Mesothelial cell of epicardium (in vitro differentiated cells): ENCODE measurements around the gene PTPN20. TPM values are rescaled to one million over a fixed set of nuclear protein-coding genes. Genes with fewer than 3 reads are reported as not detected.

Experiments
- DNase-seq, 2 experiments: peaks; one replicate each; pipeline ENCODE4 v3.0.0; 2021; ENCODE audit warnings: low spot score in 2 of 2; ENCODE audit not compliant: unreplicated experiment in 2 of 2
- H3K27ac Mint-ChIP-seq: 2 replicates; pipeline ENCODE4 v1.8.0; 2021; ENCODE audit warnings: mixed read lengths
- H3K27me3 Mint-ChIP-seq: 2 replicates; pipeline ENCODE4 v1.8.0; 2021; ENCODE audit warnings: low read depth, mixed read lengths
- H3K36me3 Mint-ChIP-seq: 2 replicates; pipeline ENCODE4 v1.8.0; 2021; ENCODE audit warnings: mixed read lengths
- H3K4me1 Mint-ChIP-seq: 2 replicates; pipeline ENCODE4 v1.8.0; 2021; ENCODE audit warnings: mixed read lengths
- H3K4me3 Mint-ChIP-seq: 2 replicates; pipeline ENCODE4 v1.8.0; 2021; ENCODE audit warnings: mild to moderate bottlenecking, moderate library complexity, mixed read lengths
- H3K9me3 Mint-ChIP-seq: 2 replicates; pipeline ENCODE4 v1.8.0; 2021; ENCODE audit warnings: mixed read lengths
- total RNA-seq: library from RNA; stranded (reverse); gene quantifications from 3 replicates; pipeline ENCODE4 v1.2.1, GENCODE V29; 2021
- TF ChIP-seq, protein P1 (sequence below): fragments of 200-600 bp; sonication (generic); IDR thresholded peaks from one replicate; pipeline ENCODE4 v1.5.0; 2021; ENCODE audit warnings: antibody characterized with exemption; ENCODE audit not compliant: unreplicated experiment

PTPN20 gene
- total RNA-seq, 1 donor from 2014 or later, result not detected

DNA sequence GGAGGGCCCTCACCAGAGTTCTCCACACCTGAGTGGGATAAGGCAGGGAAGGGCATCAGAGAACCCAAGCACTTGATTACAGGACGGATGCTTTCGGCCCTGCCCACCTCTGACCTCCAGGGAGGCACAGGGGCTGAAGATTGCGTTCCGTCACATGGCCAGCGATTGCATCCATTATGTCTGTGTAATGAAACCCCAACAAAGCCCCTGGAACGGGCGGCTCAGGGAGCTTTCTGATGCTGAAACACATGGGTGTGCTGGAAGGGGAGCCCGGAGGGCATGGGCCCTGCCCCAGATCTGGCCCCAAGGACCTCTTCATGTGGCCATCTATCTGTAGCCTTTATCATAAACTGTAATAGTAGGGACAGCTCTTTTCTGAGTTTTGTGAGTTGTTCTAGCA, 117.2 kb downstream of the PTPN20 start:
- H3K36me3 Mint-ChIP-seq, result no peaks in the 10 kb centered on the region
- TF ChIP-seq, protein P1, sequence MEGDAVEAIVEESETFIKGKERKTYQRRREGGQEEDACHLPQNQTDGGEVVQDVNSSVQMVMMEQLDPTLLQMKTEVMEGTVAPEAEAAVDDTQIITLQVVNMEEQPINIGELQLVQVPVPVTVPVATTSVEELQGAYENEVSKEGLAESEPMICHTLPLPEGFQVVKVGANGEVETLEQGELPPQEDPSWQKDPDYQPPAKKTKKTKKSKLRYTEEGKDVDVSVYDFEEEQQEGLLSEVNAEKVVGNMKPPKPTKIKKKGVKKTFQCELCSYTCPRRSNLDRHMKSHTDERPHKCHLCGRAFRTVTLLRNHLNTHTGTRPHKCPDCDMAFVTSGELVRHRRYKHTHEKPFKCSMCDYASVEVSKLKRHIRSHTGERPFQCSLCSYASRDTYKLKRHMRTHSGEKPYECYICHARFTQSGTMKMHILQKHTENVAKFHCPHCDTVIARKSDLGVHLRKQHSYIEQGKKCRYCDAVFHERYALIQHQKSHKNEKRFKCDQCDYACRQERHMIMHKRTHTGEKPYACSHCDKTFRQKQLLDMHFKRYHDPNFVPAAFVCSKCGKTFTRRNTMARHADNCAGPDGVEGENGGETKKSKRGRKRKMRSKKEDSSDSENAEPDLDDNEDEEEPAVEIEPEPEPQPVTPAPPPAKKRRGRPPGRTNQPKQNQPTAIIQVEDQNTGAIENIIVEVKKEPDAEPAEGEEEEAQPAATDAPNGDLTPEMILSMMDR, result no peak

GRCh38 chr10:47029181-47030009, 118.2 kb downstream of the PTPN20 start:
- TF ChIP-seq, protein P1, result no peak
- Mint-ChIP-seq H3K4me3 (no peak overlapping the region), H3K27me3 (peaks cover 6% of the 10 kb centered on the region), H3K4me1 (no peaks in the 10 kb centered on the region), H3K27ac (no peak overlapping the region), H3K36me3 (no peaks in the 10 kb centered on the region), H3K9me3 (no peaks in the 10 kb centered on the region)
- DNase-seq, result peak; percentile 5 to 25

More for the DNA sequence above, 117.2 kb downstream of the PTPN20 start:
- peak; percentile 2 to 19 for DNase-seq
- no peak overlapping the region for H3K4me3 Mint-ChIP-seq
- H3K9me3 Mint-ChIP-seq, result no peaks in the 10 kb centered on the region
- H3K27me3 Mint-ChIP-seq, result peaks cover 5% of the 10 kb centered on the region
- no peak overlapping the region for H3K27ac Mint-ChIP-seq
- no peaks in the 10 kb centered on the region for H3K4me1 Mint-ChIP-seq

- no peak overlapping the region for H3K4me3 Mint-ChIP-seq
- peaks cover 6% of the 10 kb centered on the region for H3K27me3 Mint-ChIP-seq
- TF ChIP-seq, protein P1, result no peak
- no peaks in the 10 kb centered on the region for H3K4me1 Mint-ChIP-seq
- no peaks in the 10 kb centered on the region for H3K9me3 Mint-ChIP-seq
- DNase-seq, result peak; percentile 13 to 36
- no peak overlapping the region for H3K27ac Mint-ChIP-seq
- H3K36me3 Mint-ChIP-seq, result no peaks in the 10 kb centered on the region
Observed at GRCh38 chr10:47030191-47030703, 119.0 kb downstream of the PTPN20 start.

DNA sequence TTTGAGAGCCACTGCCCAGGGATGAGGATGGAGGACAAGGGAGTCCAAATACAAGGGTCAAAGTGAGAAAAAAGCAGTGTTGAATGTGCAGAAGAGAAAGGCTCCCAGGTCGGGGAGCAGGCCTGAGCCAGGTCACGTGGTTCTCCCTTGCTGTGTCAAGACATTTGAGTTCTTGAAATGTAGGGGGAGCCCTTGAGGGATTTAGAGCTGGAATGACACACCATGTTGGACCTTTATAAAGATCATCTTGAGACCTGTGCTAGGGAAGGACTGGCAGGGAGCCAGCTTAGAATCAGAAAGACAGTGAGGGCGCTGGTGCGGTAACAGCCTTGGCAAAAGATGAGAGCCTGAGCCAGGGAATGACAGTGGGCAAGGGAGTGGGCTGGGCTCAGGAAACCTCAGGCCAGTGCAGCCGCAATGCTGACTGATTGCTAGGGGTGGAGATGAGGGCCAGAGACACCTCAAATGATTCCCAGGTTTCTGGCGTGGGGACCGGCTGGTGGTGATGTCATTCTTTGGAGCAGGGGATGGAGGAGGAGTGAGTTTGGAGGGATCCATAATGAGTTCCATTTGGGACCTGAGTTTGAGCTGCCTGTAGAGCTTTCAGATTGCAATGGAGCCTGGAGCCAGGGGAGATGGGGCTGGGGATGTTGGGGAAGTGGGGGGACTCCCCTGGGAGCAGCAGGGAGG, 120.1 kb downstream of the PTPN20 start:
- peak; percentile 9 to 31 for DNase-seq
- no peak overlapping the region for H3K4me3 Mint-ChIP-seq
- peaks cover 10% of the 10 kb centered on the region for H3K27me3 Mint-ChIP-seq
- H3K27ac Mint-ChIP-seq, result no peak overlapping the region
- H3K9me3 Mint-ChIP-seq, result no peaks in the 10 kb centered on the region
- H3K36me3 Mint-ChIP-seq, result no peaks in the 10 kb centered on the region
- no peaks in the 10 kb centered on the region for H3K4me1 Mint-ChIP-seq
- TF ChIP-seq, protein P1, result peak; percentile 18

GRCh38 chr10:47031901-47032465, 120.8 kb downstream of the PTPN20 start:
- Mint-ChIP-seq H3K9me3 (no peaks in the 10 kb centered on the region), H3K36me3 (no peaks in the 10 kb centered on the region), H3K27ac (no peak overlapping the region), H3K4me3 (no peak overlapping the region), H3K4me1 (peaks cover 1% of the 10 kb centered on the region), H3K27me3 (peaks cover 13% of the 10 kb centered on the region)
- peak; percentile 6 to 25 for DNase-seq
- TF ChIP-seq, protein P1, result no peak
